Heart right ventricle (tissue), 16 donors: Measurements from ENCODE around the gene DGKZ. TPM values are rescaled to one million over a fixed set of nuclear protein-coding genes. Genes with fewer than 3 reads are reported as not detected.

ENCODE experiments used
- ATAC-seq, 8 donors: fragments of 200-7000 bp; cut with Tn5 transposase; one replicate each; pipeline ENCODE4 v1.9.1; 2020; ENCODE audit warnings: mild to moderate bottlenecking in 8 of 8, moderate library complexity in 8 of 8, moderate number of reproducible peaks in 1 of 8
- DNase-seq, 2 donors: peaks; one replicate each; pipeline ENCODE4 v3.0.0-alpha.2; 2020
- H3K27ac ChIP-seq, 10 donors: fragments of 200-600 bp; sonication (generic) in 2 of 10; one replicate each; pipeline versions ENCODE4 v1.5.0 to v1.8.0; 2020 to 2022; ENCODE audit warnings: mild to moderate bottlenecking in 3 of 10
- H3K27me3 ChIP-seq, 7 donors: fragments of 200-600 bp; one replicate each; pipeline ENCODE4 v1.8.0; 2021 to 2022; ENCODE audit warnings: mild to moderate bottlenecking in 2 of 7
- H3K36me3 ChIP-seq, 9 donors: fragments of 200-600 bp; sonication (generic) in 1 of 9; one replicate each; pipeline versions ENCODE4 v1.5.0 to v1.8.0; 2020 to 2022; ENCODE audit warnings: mild to moderate bottlenecking in 2 of 9
- H3K4me1 ChIP-seq, 9 donors: fragments of 200-600 bp; sonication (generic) in 1 of 9; one replicate each; pipeline versions ENCODE4 v1.5.0 to v1.8.0; 2020 to 2022; ENCODE audit warnings: mild to moderate bottlenecking in 4 of 9
- H3K4me3 ChIP-seq, 10 donors: fragments of 200-600 bp; sonication (generic) in 2 of 10; one replicate each; pipeline versions ENCODE4 v1.5.0 to v1.8.0; 2020 to 2022; ENCODE audit warnings: mild to moderate bottlenecking in 7 of 10, moderate library complexity in 2 of 10
- H3K9me3 ChIP-seq, 11 donors: fragments of 200-600 bp in 10 of 11; sonication (generic) in 2 of 11; one replicate each; pipeline versions ENCODE4 v1.5.0 to v1.8.0; 2013 to 2022; ENCODE audit warnings: mild to moderate bottlenecking in 2 of 11, control low read depth in 1 of 11, moderate library complexity in 1 of 11
- CTCF ChIP-seq, 9 donors: fragments of 200-600 bp; sonication (generic) in 2 of 9; IDR thresholded peaks; one replicate each; pipeline versions ENCODE4 v1.5.0 to v1.8.0; 2021 to 2022; ENCODE audit warnings: antibody characterized with exemption in 9 of 9, mild to moderate bottlenecking in 5 of 9, moderate library complexity in 1 of 9
- WGBS, 2 donors: extraction: QIAGEN DNeasy Blood & Tissue Kit; methylation state at CpG; one replicate each; pipeline ENCODE4 v1.1.7; 2013; ENCODE audit warnings: inconsistent platforms in 1 of 2; 5-methylcytosine and 5-hydroxymethylcytosine counted together
- intact Hi-C, 10 donors: fragments of 100-400 bp; cut with DNase I; formaldehyde crosslinking; loops; one replicate each; pipeline versions ENCODE4 v1.11.1 to v1.14.2; 2022
- polyA plus RNA-seq, 2 donors: library from polyadenylated mRNA; stranded (reverse); fragments of 200-250 nt; gene quantifications; one replicate each; pipeline ENCODE4 v1.2.3, GENCODE V29; 2013
- total RNA-seq, 10 donors: library from RNA; stranded (reverse); fragmentation: NEBNext Ultra II Directional in 3 of 10; extraction: Animal tissue kit (Norgen Biotek cat#: 25700) in 3 of 10; gene quantifications; one replicate each; pipeline versions ENCODE4 v1.2.1 to v1.2.4, GENCODE V29; 2021 to 2023
- donor health status: Arrhythmogenic right ventricular cardiomyopathy.
- donor health status: ischemic (EF 13 %, LVEDD 7.1; RV severe dilation, severe dysfunction).
- donor health status: healthy with polysubstance abuse.
- donor health status: DM: no; HTN: yes; CAD: no.
- donor health status: DM: no; HTN: no; CAD: no.
- donor health status: ischemic (EF 25% LVEDD 6.9; RV normal size, moderate dysfunction).
- donor health status: ischemic (EF 25% LVEDD 5.7; RV mildly dilated, moderate dysfunction).
- donor health status: healthy.
- donor health status: DM: yes; HTN: yes; CAD: no.
- donor health status: Ischemic cardiomyopathy.
- donor health status: ischemic (EF 35%, LVEDD 5.7; RV mildly dilated, moderate dysfunction).
- donor health status: nonischemic (EF 11% LVEDD 7.7; RV severe dilation, severe dysfunction).
- donor health status: DM: yes; HTN: yes; CAD: no.
- donor health status: PGD.
- donor health status: ischemic (EF 29% LVEDD 5.4; RV normal size, mild dysfunction).
- donor health status: nonischemic (EF 23%, LVEDD 6.1; RV moderate dilation, normal function).

Gene DGKZ
- total and polyA plus RNA-seq, 12 donors: 31.9 to 107 (median 60.1) TPM

DNA sequence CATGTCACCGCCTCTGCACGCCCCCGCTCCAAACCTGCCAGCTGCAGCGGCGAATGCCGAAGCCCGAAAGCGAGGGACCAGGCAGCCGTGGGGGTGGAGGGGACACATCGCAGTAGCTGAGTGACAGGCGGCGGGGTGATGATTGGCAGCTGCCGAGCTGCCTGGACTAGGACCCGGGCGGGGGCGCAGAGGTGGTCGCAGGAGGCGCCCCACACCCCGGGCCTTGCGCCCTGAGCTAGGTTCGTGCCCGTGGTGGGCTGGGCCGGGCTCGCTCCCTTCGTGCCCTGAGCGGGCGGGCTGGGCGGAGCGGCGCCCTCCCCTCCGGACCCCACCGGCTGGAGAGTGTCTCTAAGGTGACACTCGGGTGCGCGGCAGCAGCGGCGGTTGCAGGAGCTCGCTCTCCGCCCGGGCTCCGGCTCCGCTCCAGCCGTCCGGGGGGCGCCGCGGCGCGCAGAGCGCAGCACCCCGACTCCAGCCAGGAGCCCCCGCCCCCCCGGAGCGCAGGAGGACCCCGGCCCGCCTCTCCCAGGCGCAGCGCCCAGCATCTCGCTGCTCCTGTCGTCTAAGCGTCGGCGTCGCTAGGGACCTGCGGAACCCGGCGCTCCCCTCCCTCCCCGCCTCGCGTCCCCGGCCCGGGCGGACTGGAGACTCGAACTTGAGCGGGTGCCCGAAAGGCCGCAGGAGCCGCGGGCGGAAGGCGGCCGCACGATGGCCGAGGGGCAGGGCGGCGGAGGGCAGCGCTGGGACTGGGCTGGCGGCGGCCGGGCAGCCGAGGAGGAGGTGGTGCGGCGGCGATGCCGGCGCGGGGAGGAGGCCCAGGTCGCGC lies 14.5 kb upstream of the DGKZ start:
- no peaks in the 10 kb centered on the region for H3K36me3 ChIP-seq
- H3K27ac ChIP-seq: no peak overlapping the region
- H3K4me1 ChIP-seq: peaks cover 10 to 63% (median 27%) of the 10 kb centered on the region in 9 donors
- DNase-seq: no peak
- intact Hi-C loops: no loop called here
- H3K4me3 ChIP-seq: peak overlapping the region; percentile 16 to 59 (median 54)
- H3K9me3 ChIP-seq: no peaks in the 10 kb centered on the region
- no peak for TF ChIP-seq CTCF (IDR thresholded peaks at IDR 0.05)
- peak; percentile 17 to 52 (median 31) for ATAC-seq
- WGBS, 2 donors: 1 to 2% methylated on average over 65 to 99 of the region's 99 CpGs
- peaks cover 5 to 57% (median 21%) of the 10 kb centered on the region in 7 donors for H3K27me3 ChIP-seq

- Histone ChIP-seq H3K4me1 (peaks cover 12 to 70% (median 33%) of the 10 kb centered on the region in 9 donors), H3K36me3 (no peaks in the 10 kb centered on the region), H3K9me3 (no peaks in the 10 kb centered on the region), H3K27me3 (peaks cover 5 to 57% (median 21%) of the 10 kb centered on the region in 7 donors), H3K4me3 (peak overlapping the region; percentile 16 to 59 (median 54)), H3K27ac (no peak overlapping the region)
- no peak for TF ChIP-seq CTCF (IDR thresholded peaks at IDR 0.05)
- DNase-seq: no peak
- WGBS, 2 donors: 24 to 28% methylated on average over 24 to 25 of the region's 25 CpGs
- no peak for ATAC-seq
- intact Hi-C loops: no loop called here
These were observed 13.8 kb upstream of the DGKZ start for GRCh38 chr11:46333394-46333947.

- H3K27ac ChIP-seq: no peak overlapping the region
- intact Hi-C loops: no loop called here
- peaks cover 5 to 56% (median 21%) of the 10 kb centered on the region in 7 donors for H3K27me3 ChIP-seq
- H3K36me3 ChIP-seq: no peaks in the 10 kb centered on the region
- WGBS, 2 donors: 87 to 97% methylated on average over 3 of the region's 3 CpGs
- no peaks in the 10 kb centered on the region for H3K9me3 ChIP-seq
- no peak overlapping the region for H3K4me3 ChIP-seq
- ATAC-seq (no peak), DNase-seq (no peak)
- no peak for TF ChIP-seq CTCF (IDR thresholded peaks at IDR 0.05)
- peaks cover 17 to 78% (median 40%) of the 10 kb centered on the region in 9 donors for H3K4me1 ChIP-seq
These were observed 13.1 kb upstream of the DGKZ start for GRCh38 chr11:46334211-46334610.

DNA sequence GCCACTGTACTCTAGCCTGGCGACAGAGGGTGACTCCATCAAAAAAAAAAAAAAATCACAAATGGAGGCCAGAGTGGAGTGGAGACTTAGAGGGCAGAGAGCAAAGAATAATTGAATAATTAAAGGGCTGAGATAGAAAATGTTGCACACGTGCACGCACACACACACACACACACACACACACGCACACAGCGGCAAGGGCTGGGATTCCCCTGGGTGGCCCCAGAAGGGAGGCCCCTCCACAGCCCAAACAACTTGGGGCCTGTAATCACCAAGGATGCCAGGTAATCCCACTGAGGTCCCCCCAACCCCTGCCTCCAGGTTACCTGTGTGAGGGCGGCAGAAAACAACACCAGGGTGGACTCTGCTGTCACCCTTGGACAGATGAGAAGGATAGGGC lies 12.0 kb upstream of the DGKZ start:
- 88 to 96% methylated on average over 6 of the region's 6 CpGs for WGBS, 2 donors
- no peak for DNase-seq

More for the DNA sequence above, 12.0 kb upstream of the DGKZ start:
- intact Hi-C loops: no loop called here
- H3K27me3 ChIP-seq: peaks cover 5 to 46% (median 20%) of the 10 kb centered on the region in 7 donors
- no peaks in the 10 kb centered on the region for H3K9me3 ChIP-seq
- no peak overlapping the region for H3K27ac ChIP-seq
- peaks cover 24 to 85% (median 49%) of the 10 kb centered on the region in 9 donors for H3K4me1 ChIP-seq
- no peak for ATAC-seq
- TF ChIP-seq CTCF (IDR thresholded peaks at IDR 0.05): no peak
- H3K36me3 ChIP-seq: no peaks in the 10 kb centered on the region
- no peak overlapping the region for H3K4me3 ChIP-seq
